HEK293T (cell line): Measurements from ENCODE around the gene AKR1C8.

Experiments
- BHLHE40 ChIP-seq: fragments of 450-650 bp; IDR thresholded peaks from 2 replicates; pipeline ENCODE4 v1.6.1; 2016; ENCODE audit warnings: mild to moderate bottlenecking, moderate library complexity, borderline replicate concordance
- CTBP1 ChIP-seq: fragments of 450-650 bp; IDR thresholded peaks from 2 replicates; pipeline ENCODE4 v1.6.1; 2016; ENCODE audit warnings: borderline replicate concordance
- ELF4 ChIP-seq: fragments of 450-650 bp; IDR thresholded peaks from 2 replicates; pipeline ENCODE4 v1.6.1; 2017; ENCODE audit warnings: antibody characterized with exemption
- FOXM1 ChIP-seq: fragments of 450-650 bp; IDR thresholded peaks from 2 replicates; pipeline ENCODE4 v1.6.1; 2017; ENCODE audit warnings: mild to moderate bottlenecking, borderline replicate concordance
- HDGF ChIP-seq: fragments of 450-650 bp; IDR thresholded peaks from 2 replicates; pipeline ENCODE4 v1.6.1; 2017; ENCODE audit warnings: antibody characterized with exemption, borderline replicate concordance
- NFRKB ChIP-seq: fragments of 450-650 bp; IDR thresholded peaks from 2 replicates; pipeline ENCODE4 v1.6.1; 2016; ENCODE audit warnings: mild to moderate bottlenecking, moderate library complexity
- SP1 ChIP-seq: fragments of 450-650 bp; IDR thresholded peaks from 2 replicates; pipeline ENCODE4 v1.6.1; 2017
- SUZ12 ChIP-seq: fragments of 450-650 bp; IDR thresholded peaks from 2 replicates; pipeline ENCODE4 v1.6.1; 2016; ENCODE audit warnings: mild to moderate bottlenecking
- ZNF384 ChIP-seq: fragments of 450-650 bp; IDR thresholded peaks from 2 replicates; pipeline ENCODE4 v1.6.1; 2016
- TF ChIP-seq, protein P1 (sequence below): fragments of 450-650 bp; IDR thresholded peaks from 2 replicates; pipeline ENCODE4 v1.6.1; 2016

DNA sequence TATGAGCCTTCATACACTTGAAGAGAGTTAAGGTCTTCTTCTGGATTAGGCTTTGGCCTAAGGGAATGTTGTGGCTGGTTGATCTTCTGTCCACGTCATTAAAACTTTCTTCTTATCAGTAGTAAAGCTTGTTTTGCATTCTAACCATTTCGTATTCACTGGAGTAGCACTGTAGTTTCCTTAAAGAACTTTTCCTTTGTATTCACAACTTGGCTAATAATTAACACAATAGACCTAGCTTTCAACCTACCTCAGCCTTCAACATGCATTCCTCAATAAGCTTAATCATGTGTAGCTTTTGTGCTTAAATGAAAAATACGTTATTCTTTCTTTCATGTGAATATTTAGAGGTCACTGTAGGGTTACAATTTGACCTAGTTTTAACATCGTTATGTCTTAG lies 42.8 kb downstream of the AKR1C8 start:
- TF ChIP-seq ELF4, result no peak
- TF ChIP-seq CTBP1, result no peak
- TF ChIP-seq BHLHE40, result no peak
- TF ChIP-seq, protein P1, sequence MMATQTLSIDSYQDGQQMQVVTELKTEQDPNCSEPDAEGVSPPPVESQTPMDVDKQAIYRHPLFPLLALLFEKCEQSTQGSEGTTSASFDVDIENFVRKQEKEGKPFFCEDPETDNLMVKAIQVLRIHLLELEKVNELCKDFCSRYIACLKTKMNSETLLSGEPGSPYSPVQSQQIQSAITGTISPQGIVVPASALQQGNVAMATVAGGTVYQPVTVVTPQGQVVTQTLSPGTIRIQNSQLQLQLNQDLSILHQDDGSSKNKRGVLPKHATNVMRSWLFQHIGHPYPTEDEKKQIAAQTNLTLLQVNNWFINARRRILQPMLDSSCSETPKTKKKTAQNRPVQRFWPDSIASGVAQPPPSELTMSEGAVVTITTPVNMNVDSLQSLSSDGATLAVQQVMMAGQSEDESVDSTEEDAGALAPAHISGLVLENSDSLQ, result no peak
- TF ChIP-seq HDGF, result no peak
- no peak for TF ChIP-seq NFRKB
- no peak for TF ChIP-seq FOXM1
- no peak for TF ChIP-seq ZNF384
- TF ChIP-seq SP1, result no peak
- TF ChIP-seq SUZ12, result no peak
